ENCODE data around the gene CNOT4. TPM values are rescaled to one million over a fixed set of nuclear protein-coding genes. Genes with fewer than 3 reads are reported as not detected.

Gene CNOT4
- total and polyA plus RNA-seq, 2 of the 4 experiments (the other 2 are of a cell fraction) = 7.0 to 8.1 TPM

- peak overlapping the region; percentile 73 for H3K23ac ChIP-seq (ENCODE audit: low read depth, low read length)
- H3K9me3 ChIP-seq (ENCODE audit: control insufficient read depth, insufficient read depth, low read length) = no peaks in the 10 kb centered on the region
- BruUV-seq (replicated peaks) = TSS peak; percentile 62
- ChIA-PET POLR2A (ENCODE audit: unreplicated experiment) (interaction anchor here (0.6 kb wide), 1 partner anchor 86 kb away, joined by 6 read pairs; no protein-coding TSS in a partner anchor), CTCF (no interaction called here)
- peak overlapping the region; percentile 89 for H3K4me2 ChIP-seq (ENCODE audit: low read depth, low read length)
- H2BK15ac ChIP-seq (ENCODE audit: low read depth, low read length) = no peak overlapping the region
- DNase-seq = peak; percentile 20
- peak overlapping the region; percentile 4; the same call in 1 of the 2 replicates for H4K5ac ChIP-seq (ENCODE audit: low read depth, low read length)
- H2BK20ac ChIP-seq (ENCODE audit: low read depth, low read length) = no peak overlapping the region
- peak overlapping the region; percentile 83 for H3K4ac ChIP-seq (ENCODE audit: low read depth, low read length)
- H3K14ac ChIP-seq (replicated peaks; ENCODE audit: low read depth, low read length) = peak overlapping the region; percentile 69
- H3K4me3 ChIP-seq (ENCODE audit: insufficient read depth, low read depth, low read length) = peak overlapping the region; percentile 92
- peak overlapping the region; percentile 59; the same call in 1 of the 2 replicates for H2AK5ac ChIP-seq (ENCODE audit: low read depth, low read length)
- H3K56ac ChIP-seq (ENCODE audit: extremely low read depth, insufficient read depth, low read length) = peak overlapping the region; percentile 42; the same call in 1 of the 2 replicates
- intact Hi-C loops (cut with micrococcal nuclease) = loop anchor here (2.0 kb wide), 2 partner anchors 94 to 112 kb away; no protein-coding TSS in a partner anchor
- H3K27me3 ChIP-seq (ENCODE audit: control insufficient read depth, insufficient read depth, low read length) = no peaks in the 10 kb centered on the region
- WGBS, 2 experiments (ENCODE audit: extremely low coverage in 2 of 2, insufficient read length in 1 of 2) = 0% methylated on average over 4 of the region's 17 CpGs; no CpG with 5 or more reads in 1 of the 2 experiments
- H2BK120ac ChIP-seq (ENCODE audit: low read depth, low read length) = no peak overlapping the region
- 0 out of 2 replicates have a peak, but pooled peaks have one; percentile 10 for TF ChIP-seq MXI1 (IDR thresholded peaks at IDR 0.05; ENCODE audit: borderline replicate concordance, low read depth, low read length)
- no peak for TF ChIP-seq POLR2A (IDR thresholded peaks at IDR 0.05; ENCODE audit: low read depth, low read length)
- no peak for TF ChIP-seq SMC3 (IDR thresholded peaks at IDR 0.05; ENCODE audit: low read depth, low read length)
- peak overlapping the region; percentile 95 for H2AK9ac ChIP-seq (replicated peaks; ENCODE audit: low read depth, low read length, poor library complexity)
- in situ Hi-C loops (cut with MboI; ENCODE audit: low sequenced_read_pairs) = no loop called here
- peak overlapping the region; percentile 96 for H2BK5ac ChIP-seq (ENCODE audit: low read depth, low read length, poor library complexity, severe bottlenecking)
- H3K9me1 ChIP-seq (ENCODE audit: insufficient read depth, low read length) = no peaks in the 10 kb centered on the region
- H3K27ac ChIP-seq (ENCODE audit: insufficient read depth, low read length) = peak overlapping the region; percentile 96
- H4K8ac ChIP-seq (ENCODE audit: low read depth in 2 of 2, low read length in 2 of 2) = peak overlapping the region; percentile 36 to 51; a peak in 2 of 4 replicates
- H3K36me3 ChIP-seq (ENCODE audit: control insufficient read depth, insufficient read depth, low read length) = no peaks in the 10 kb centered on the region; the same call in 1 of the 2 replicates
- peak overlapping the region; percentile 100 for H2AFZ ChIP-seq (replicated peaks; ENCODE audit: low read length, poor library complexity)
- H4K91ac ChIP-seq (ENCODE audit: insufficient read depth, low read depth, low read length) = no peak overlapping the region
- dilution Hi-C loops (cut with HindIII; ENCODE audit: low sequenced_read_pairs, unreplicated experiment) = no loop called here
- no peaks in the 10 kb centered on the region for H3K4me1 ChIP-seq (ENCODE audit: control insufficient read depth, insufficient read depth, low read length)
- peak overlapping the region; percentile 2; the same call in 1 of the 2 replicates for H3K18ac ChIP-seq (ENCODE audit: low read depth, low read length)
- H3K9ac ChIP-seq (ENCODE audit: low read depth, low read length) = peak overlapping the region; percentile 98
- ATAC-seq (ENCODE audit: low read depth) = no peak; the same call in none of the 2 replicates
- peaks cover 28% of the 10 kb centered on the region; the same call in 1 of the 2 replicates for H4K20me1 ChIP-seq (ENCODE audit: insufficient read depth, low read length)
- peaks cover 0 to 13% of the 10 kb centered on the region in 2 experiments; a peak in 2 of 4 replicates for H3K79me1 ChIP-seq (ENCODE audit: low read depth in 1 of 2, low read length in 2 of 2)
Measured at GRCh38 chr7:135508883-135509588, 866 bp downstream of the CNOT4 start.

Data from IMR-90 (cell line).